Neutrophil (primary cell): ENCODE measurements around the gene CELF3.

Experiments used
- H3K27ac ChIP-seq: fragments of 200-600 bp; sonication (generic); 2 replicates; pipeline ENCODE4 v1.5.1; 2016; ENCODE audit warnings: mild to moderate bottlenecking, moderate library complexity
- H3K27me3 ChIP-seq: fragments of 200-600 bp; sonication (generic); 2 replicates; pipeline ENCODE4 v1.6.0; 2016; ENCODE audit warnings: mild to moderate bottlenecking
- H3K36me3 ChIP-seq: fragments of 200-600 bp; sonication (generic); 2 replicates; pipeline ENCODE4 v1.5.1; 2017
- H3K4me1 ChIP-seq, 2 experiments: fragments of 200-600 bp in 1 of 2; sonication (generic) in 1 of 2; 1 replicate in 1 of 2; 2 replicates in 1 of 2; pipeline versions ENCODE4 v1.5.1 to v1.6.1; 2013 to 2016; ENCODE audit warnings: low read depth in 1 of 2, low read length in 1 of 2, mild to moderate bottlenecking in 1 of 2, moderate library complexity in 1 of 2; ENCODE audit not compliant: control insufficient read depth in 1 of 2, insufficient read depth in 1 of 2
- H3K4me3 ChIP-seq, 2 experiments: fragments of 200-600 bp in 1 of 2; sonication (generic) in 1 of 2; 1 replicate in 1 of 2; 2 replicates in 1 of 2; pipeline ENCODE4 v1.5.1; 2013 to 2016; ENCODE audit warnings: low read depth in 1 of 2, low read length in 1 of 2, mild to moderate bottlenecking in 1 of 2, moderate library complexity in 1 of 2
- H3K9me3 ChIP-seq: fragments of 200-600 bp; sonication (generic); 2 replicates; pipeline ENCODE4 v1.5.1; 2016
- CTCF ChIP-seq: fragments of 200-600 bp; sonication (generic); IDR thresholded peaks from 2 replicates; pipeline ENCODE4 v1.5.1; 2016; ENCODE audit warnings: antibody characterized with exemption

CELF3 gene

GRCh38 chr1:151713044-151713443, 3.6 kb downstream of the CELF3 start:
- Histone ChIP-seq H3K36me3 (no peaks in the 10 kb centered on the region), H3K9me3 (no peaks in the 10 kb centered on the region), H3K4me3 (no peak overlapping the region), H3K4me1 (no peaks in the 10 kb centered on the region), H3K27me3 (peaks cover 84% of the 10 kb centered on the region), H3K27ac (no peak overlapping the region)
- TF ChIP-seq CTCF, result no peak

- no peak for TF ChIP-seq CTCF
- Histone ChIP-seq H3K36me3 (no peaks in the 10 kb centered on the region), H3K27me3 (peaks cover 73% of the 10 kb centered on the region), H3K4me1 (no peaks in the 10 kb centered on the region), H3K27ac (no peak overlapping the region), H3K4me3 (no peak overlapping the region), H3K9me3 (no peaks in the 10 kb centered on the region)
Observed at GRCh38 chr1:151711951-151712350, 4.7 kb downstream of the CELF3 start.

- H3K27ac ChIP-seq, result no peak overlapping the region
- H3K4me1 ChIP-seq, result no peaks in the 10 kb centered on the region
- TF ChIP-seq CTCF, result no peak
- H3K27me3 ChIP-seq, result peaks cover 65% of the 10 kb centered on the region
- H3K36me3 ChIP-seq, result no peaks in the 10 kb centered on the region
- H3K9me3 ChIP-seq, result no peaks in the 10 kb centered on the region
- no peak overlapping the region for H3K4me3 ChIP-seq
Observed at GRCh38 chr1:151711044-151711800, 5.4 kb downstream of the CELF3 start.

GRCh38 chr1:151710187-151710840, 6.3 kb downstream of the CELF3 start:
- Histone ChIP-seq H3K36me3 (no peaks in the 10 kb centered on the region), H3K4me1 (no peaks in the 10 kb centered on the region), H3K9me3 (no peaks in the 10 kb centered on the region), H3K27ac (no peak overlapping the region), H3K4me3 (no peak overlapping the region), H3K27me3 (peaks cover 56% of the 10 kb centered on the region)
- no peak for TF ChIP-seq CTCF

- TF ChIP-seq CTCF, result no peak
- Histone ChIP-seq H3K4me1 (peaks cover 0 to under 1% of the 10 kb centered on the region in 2 experiments), H3K36me3 (no peaks in the 10 kb centered on the region), H3K27ac (no peak overlapping the region), H3K9me3 (no peaks in the 10 kb centered on the region), H3K4me3 (no peak overlapping the region), H3K27me3 (peaks cover 42% of the 10 kb centered on the region)
Observed at GRCh38 chr1:151708891-151709290, 7.7 kb downstream of the CELF3 start.
